HFFc6 (cell line): ENCODE measurements around the gene ASB13. TPM values are rescaled to one million over a fixed set of nuclear protein-coding genes. Genes with fewer than 3 reads are reported as not detected.

Experiments
- DNase-seq: peaks from one replicate; pipeline ENCODE4 v3.0.0-alpha.2; 2018
- H3K27ac Mint-ChIP-seq: 2 replicates; pipeline ENCODE4 v1.8.0; 2020; ENCODE audit warnings: mild to moderate bottlenecking, mixed read lengths
- H3K27me3 Mint-ChIP-seq: 2 replicates; pipeline ENCODE4 v1.8.0; 2021; ENCODE audit warnings: mild to moderate bottlenecking, moderate library complexity, mixed read lengths; ENCODE audit not compliant: insufficient read depth
- H3K36me3 Mint-ChIP-seq: 2 replicates; pipeline ENCODE4 v1.8.0; 2021; ENCODE audit warnings: low read depth, mixed read lengths
- H3K4me1 Mint-ChIP-seq: 2 replicates; pipeline ENCODE4 v1.8.0; 2020; ENCODE audit warnings: low read depth, mixed read lengths
- H3K4me3 Mint-ChIP-seq: 2 replicates; pipeline ENCODE4 v1.8.0; 2020; ENCODE audit warnings: mild to moderate bottlenecking, moderate library complexity, mixed read lengths
- H3K9me3 Mint-ChIP-seq: 2 replicates; pipeline ENCODE4 v1.8.0; 2020; ENCODE audit warnings: mild to moderate bottlenecking, mixed read lengths
- total RNA-seq, 6 experiments: library from RNA; stranded (reverse); fragmentation: NEBNext Ultra II Directional; extraction: Animal tissue kit (Norgen Biotek cat#: 25700); gene quantifications; 2 replicates in 1 of 6; 3 replicates in 5 of 6; pipeline ENCODE4 v1.2.3, GENCODE V29; 2021
- TF ChIP-seq, protein P1 (sequence below): fragments of 200-600 bp; sonication (generic); IDR thresholded peaks from 2 replicates; pipeline ENCODE4 v1.5.0; 2021; ENCODE audit warnings: antibody characterized with exemption, mild to moderate bottlenecking

ASB13 gene
- total RNA-seq, 6 experiments from 2014 or later, result 7.8 to 10.1 (median 9.1) TPM

DNA sequence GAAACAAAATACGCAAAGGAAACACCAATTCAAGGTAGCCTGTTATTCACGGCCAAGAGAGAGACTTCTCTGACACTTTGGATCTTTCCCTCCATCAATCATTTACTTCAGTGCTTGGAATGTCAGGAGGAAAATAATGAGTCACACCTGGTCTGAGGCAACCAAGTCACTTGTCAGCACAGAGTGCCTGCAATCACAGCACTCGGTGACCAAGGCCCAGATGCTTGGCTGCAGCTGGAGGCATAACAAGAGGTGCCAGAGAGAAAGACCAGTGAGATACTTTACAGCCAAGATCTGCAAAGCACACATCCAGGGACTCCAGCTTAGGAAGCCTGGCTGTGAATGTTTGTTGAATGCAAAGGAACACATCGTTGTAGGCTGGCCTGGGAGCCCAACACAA is 33.9 kb downstream of the ASB13 start:
- no peak for DNase-seq

DNA sequence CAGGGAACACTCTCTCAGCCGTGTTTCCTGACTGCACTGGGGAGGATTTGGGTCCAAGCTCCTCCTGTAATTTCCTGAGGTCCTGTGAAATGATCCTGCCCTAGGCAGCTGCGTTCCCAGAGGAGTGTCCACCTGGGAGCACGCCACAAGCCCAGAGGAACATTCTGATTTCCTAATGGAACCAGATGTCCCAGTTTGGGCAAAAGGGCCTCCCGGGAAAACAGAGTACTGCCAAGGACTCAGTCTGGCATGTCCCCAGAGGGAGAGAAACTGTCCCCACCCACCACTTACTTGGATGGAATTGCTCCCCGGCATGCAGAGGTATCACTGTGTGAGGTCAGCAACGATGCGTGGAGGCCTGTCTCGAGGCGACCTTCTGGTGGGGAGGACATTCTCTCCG is 34.5 kb downstream of the ASB13 start:
- no peak overlapping the region for H3K27ac Mint-ChIP-seq
- H3K36me3 Mint-ChIP-seq, result no peaks in the 10 kb centered on the region
- no peak overlapping the region for H3K4me3 Mint-ChIP-seq
- TF ChIP-seq, protein P1, sequence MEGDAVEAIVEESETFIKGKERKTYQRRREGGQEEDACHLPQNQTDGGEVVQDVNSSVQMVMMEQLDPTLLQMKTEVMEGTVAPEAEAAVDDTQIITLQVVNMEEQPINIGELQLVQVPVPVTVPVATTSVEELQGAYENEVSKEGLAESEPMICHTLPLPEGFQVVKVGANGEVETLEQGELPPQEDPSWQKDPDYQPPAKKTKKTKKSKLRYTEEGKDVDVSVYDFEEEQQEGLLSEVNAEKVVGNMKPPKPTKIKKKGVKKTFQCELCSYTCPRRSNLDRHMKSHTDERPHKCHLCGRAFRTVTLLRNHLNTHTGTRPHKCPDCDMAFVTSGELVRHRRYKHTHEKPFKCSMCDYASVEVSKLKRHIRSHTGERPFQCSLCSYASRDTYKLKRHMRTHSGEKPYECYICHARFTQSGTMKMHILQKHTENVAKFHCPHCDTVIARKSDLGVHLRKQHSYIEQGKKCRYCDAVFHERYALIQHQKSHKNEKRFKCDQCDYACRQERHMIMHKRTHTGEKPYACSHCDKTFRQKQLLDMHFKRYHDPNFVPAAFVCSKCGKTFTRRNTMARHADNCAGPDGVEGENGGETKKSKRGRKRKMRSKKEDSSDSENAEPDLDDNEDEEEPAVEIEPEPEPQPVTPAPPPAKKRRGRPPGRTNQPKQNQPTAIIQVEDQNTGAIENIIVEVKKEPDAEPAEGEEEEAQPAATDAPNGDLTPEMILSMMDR, result no peak
- peaks cover 20% of the 10 kb centered on the region for H3K4me1 Mint-ChIP-seq
- no peaks in the 10 kb centered on the region for H3K9me3 Mint-ChIP-seq
- peaks cover 17% of the 10 kb centered on the region for H3K27me3 Mint-ChIP-seq
- no peak for DNase-seq

More for the DNA sequence above, 33.9 kb downstream of the ASB13 start:
- Mint-ChIP-seq H3K36me3 (no peaks in the 10 kb centered on the region), H3K27me3 (peaks cover 17% of the 10 kb centered on the region), H3K4me1 (peaks cover 20% of the 10 kb centered on the region), H3K4me3 (no peak overlapping the region), H3K27ac (no peak overlapping the region), H3K9me3 (no peaks in the 10 kb centered on the region)
- TF ChIP-seq, protein P1, result no peak

DNA sequence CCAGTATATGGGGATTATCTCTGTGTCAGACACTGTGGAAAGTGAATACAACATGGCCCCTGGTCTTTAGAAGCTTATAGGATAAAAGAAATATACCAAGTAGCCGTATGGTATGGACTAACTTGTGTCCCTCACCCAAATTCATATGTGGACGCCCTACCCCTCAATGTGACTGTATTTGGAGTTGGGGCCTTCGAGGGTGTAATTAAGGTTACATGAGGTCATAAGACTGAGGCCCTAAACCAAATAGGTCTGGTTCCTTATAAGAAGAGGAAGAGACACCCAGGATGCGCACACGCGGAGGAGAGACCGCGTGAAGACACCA is 36.3 kb downstream of the ASB13 start:
- H3K9me3 Mint-ChIP-seq, result no peaks in the 10 kb centered on the region
- H3K36me3 Mint-ChIP-seq, result no peaks in the 10 kb centered on the region
- H3K4me1 Mint-ChIP-seq, result peaks cover 20% of the 10 kb centered on the region
- no peak for DNase-seq
- H3K27me3 Mint-ChIP-seq, result peaks cover 11% of the 10 kb centered on the region
- no peak overlapping the region for H3K4me3 Mint-ChIP-seq
- H3K27ac Mint-ChIP-seq, result no peak overlapping the region
- TF ChIP-seq, protein P1, result no peak; the same call in none of the 2 replicates

DNA sequence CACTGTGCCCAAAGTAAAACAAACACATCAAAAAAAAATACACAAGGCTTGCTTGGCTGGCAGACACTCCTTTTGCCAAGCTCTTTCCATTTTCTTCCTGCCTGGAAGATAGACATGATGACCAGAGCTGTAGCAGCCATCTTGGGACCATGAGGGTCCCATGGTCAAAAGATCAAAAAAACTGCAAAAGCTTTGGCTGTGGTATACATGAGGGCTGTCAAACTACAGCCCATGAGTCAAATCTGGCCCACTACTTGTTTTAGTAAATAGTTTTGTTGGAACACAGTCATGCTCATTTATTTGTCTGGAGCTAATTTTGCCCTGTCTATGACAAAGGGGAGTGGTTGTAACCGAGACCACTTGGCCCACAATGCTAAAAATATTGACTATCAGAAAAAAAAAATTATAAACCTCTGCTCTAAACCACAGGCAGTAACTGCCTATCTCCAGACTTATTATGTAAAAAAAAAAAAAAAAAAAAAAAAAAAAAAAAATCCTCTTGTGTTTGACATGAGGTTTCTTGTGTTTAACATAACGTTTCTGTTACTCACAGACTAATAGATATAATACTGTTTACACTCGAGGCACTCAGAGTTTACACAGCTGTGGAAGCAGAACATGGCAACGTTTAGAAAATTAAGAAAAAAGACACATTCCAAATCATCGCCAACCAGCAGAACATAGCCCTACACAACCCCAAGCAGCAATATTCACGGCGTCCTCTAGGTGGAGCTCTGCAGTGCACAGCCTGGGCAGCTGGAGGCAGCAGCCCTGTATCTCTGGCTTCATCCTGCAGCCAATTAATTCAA is 36.9 kb downstream of the ASB13 start:
- no peak overlapping the region; the same call in 1 of the 2 replicates for H3K27ac Mint-ChIP-seq
- H3K4me3 Mint-ChIP-seq, result no peak overlapping the region; the same call in 1 of the 2 replicates

DNA sequence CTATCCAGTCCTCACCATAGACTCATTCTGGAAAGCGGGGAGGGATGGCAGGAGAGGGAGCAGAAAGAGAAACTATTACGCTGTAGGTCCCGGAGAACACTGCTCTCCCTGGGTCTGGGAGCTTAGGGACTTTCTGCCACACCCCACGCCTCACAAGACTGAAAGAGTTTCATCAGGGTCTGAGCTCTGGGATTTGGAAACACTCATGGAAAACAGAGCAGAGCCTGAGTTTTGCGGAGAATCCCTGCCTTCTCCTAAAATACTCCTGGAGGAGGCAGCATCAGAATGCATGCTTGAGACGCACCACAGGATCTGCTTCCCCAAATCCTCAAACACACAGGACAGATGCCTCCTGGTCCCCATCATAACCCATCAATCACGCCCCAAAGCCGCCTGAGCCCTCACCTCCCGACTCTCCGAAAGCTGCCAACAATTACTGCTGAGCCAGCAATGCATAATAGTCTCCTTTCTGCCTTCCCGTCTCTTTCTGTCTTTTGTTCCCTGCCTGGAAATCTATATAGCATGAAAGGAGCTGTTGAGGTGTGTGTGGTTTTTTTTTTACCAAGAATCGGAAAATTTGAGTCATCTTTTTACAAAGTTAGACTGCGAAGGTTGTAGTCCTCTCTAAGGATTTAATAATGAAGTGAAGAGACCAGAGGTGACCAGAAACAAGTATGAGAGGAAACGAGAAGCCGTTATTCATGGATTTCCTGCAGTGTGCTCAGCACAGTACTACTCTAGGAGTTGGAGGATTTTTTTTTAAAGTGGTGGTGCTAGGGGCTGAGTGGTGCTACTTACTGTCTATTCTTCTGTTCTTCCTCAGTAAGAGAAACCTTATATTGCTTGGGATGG is 37.7 kb downstream of the ASB13 start:
- no peaks in the 10 kb centered on the region for H3K9me3 Mint-ChIP-seq
- H3K27me3 Mint-ChIP-seq, result peaks cover 3% of the 10 kb centered on the region
- peak overlapping the region; percentile 4; the same call in 1 of the 2 replicates for H3K27ac Mint-ChIP-seq
- H3K4me3 Mint-ChIP-seq, result peak overlapping the region; percentile 60
- DNase-seq, result no peak
- TF ChIP-seq, protein P1, result no peak
- H3K4me1 Mint-ChIP-seq, result peaks cover 20% of the 10 kb centered on the region
- no peaks in the 10 kb centered on the region for H3K36me3 Mint-ChIP-seq

More for the DNA sequence above, 36.9 kb downstream of the ASB13 start:
- peak; percentile 77 for DNase-seq
- Mint-ChIP-seq H3K27me3 (peaks cover 6% of the 10 kb centered on the region), H3K4me1 (peaks cover 20% of the 10 kb centered on the region), H3K9me3 (no peaks in the 10 kb centered on the region), H3K36me3 (no peaks in the 10 kb centered on the region)
- TF ChIP-seq, protein P1, result peak; percentile 92
